NCI-H1436 treated with DMSO at 0.1 percent for 48 hours (cell line): Measurements from ENCODE around the gene SHROOM3.

ENCODE experiments used
- DNase-seq: peaks from one replicate; lab custom pipeline; 2025; lab: John Stamatoyannopoulos, UW

SHROOM3 gene

GRCh38 chr4:76751612-76752343 lies 316.7 kb downstream of the SHROOM3 start:
- DNase-seq = no peak

- no peak for DNase-seq
Measured at GRCh38 chr4:76752861-76753501, 318.0 kb downstream of the SHROOM3 start.

- DNase-seq = no peak
Measured at GRCh38 chr4:76753814-76754213, 318.8 kb downstream of the SHROOM3 start.

GRCh38 chr4:76754439-76754838 lies 319.4 kb downstream of the SHROOM3 start:
- no peak for DNase-seq

- DNase-seq = no peak
Measured at GRCh38 chr4:76755756-76756155, 320.7 kb downstream of the SHROOM3 start.

GRCh38 chr4:76756416-76756815 lies 321.4 kb downstream of the SHROOM3 start:
- no peak for DNase-seq

- no peak for DNase-seq
Measured at GRCh38 chr4:76757418-76757939, 322.4 kb downstream of the SHROOM3 start.

- DNase-seq = no peak
Measured at GRCh38 chr4:76758290-76758882, 323.4 kb downstream of the SHROOM3 start.

- no peak for DNase-seq
Measured at GRCh38 chr4:76758996-76759395, 324.0 kb downstream of the SHROOM3 start.

- no peak for DNase-seq
Measured at GRCh38 chr4:76760193-76760592, 325.2 kb downstream of the SHROOM3 start.

- no peak for DNase-seq
Measured at GRCh38 chr4:76762137-76763130, 327.4 kb downstream of the SHROOM3 start.

- no peak for DNase-seq
Measured at GRCh38 chr4:76764251-76764650, 329.2 kb downstream of the SHROOM3 start.

- no peak for DNase-seq
Measured at GRCh38 chr4:76765473-76766183, 330.6 kb downstream of the SHROOM3 start.

- no peak for DNase-seq
Measured at GRCh38 chr4:76767983-76768382, 333.0 kb downstream of the SHROOM3 start.

- DNase-seq = no peak
Measured at GRCh38 chr4:76772498-76773106, 337.6 kb downstream of the SHROOM3 start.

- DNase-seq = no peak
Measured at GRCh38 chr4:76773766-76774165, 338.7 kb downstream of the SHROOM3 start.

GRCh38 chr4:76779740-76780459 lies 344.9 kb downstream of the SHROOM3 start:
- no peak for DNase-seq

- no peak for DNase-seq
Measured at GRCh38 chr4:76780781-76781697, 346.0 kb downstream of the SHROOM3 start.
